Left renal cortex interstitium (tissue), 4 donors: ENCODE data around the gene RADIL. TPM values are rescaled to one million over a fixed set of nuclear protein-coding genes. Genes with fewer than 3 reads are reported as not detected.

ENCODE experiments used
- DNase-seq, 4 donors: peaks; one replicate each; pipeline ENCODE4 v3.0.0-alpha.2; 2013; ENCODE audit warnings: low read depth in 4 of 4, low spot score in 2 of 4, missing footprints in 1 of 4
- polyA plus RNA-seq, 4 donors: library from polyadenylated mRNA; unstranded; fragments of 120-200 nt; gene quantifications; one replicate each; pipeline ENCODE4 v1.2.1, GENCODE V29; 2013; ENCODE audit not compliant: insufficient read length in 4 of 4

RADIL gene
- polyA plus RNA-seq, 4 donors, result 1.5 to 2.9 (median 1.9) TPM

GRCh38 chr7:4763794-4764185 is 119.7 kb downstream of the RADIL start:
- no peak for DNase-seq

- DNase-seq, result no peak
Measured at GRCh38 chr7:4763091-4763793, 120.3 kb downstream of the RADIL start.

GRCh38 chr7:4762121-4763055 is 121.1 kb downstream of the RADIL start:
- no peak for DNase-seq

- no peak for DNase-seq
Measured at GRCh38 chr7:4760952-4761351, 122.6 kb downstream of the RADIL start.

GRCh38 chr7:4759211-4759610 is 124.3 kb downstream of the RADIL start:
- no peak for DNase-seq

- no peak for DNase-seq
Measured at GRCh38 chr7:4758791-4759190, 124.7 kb downstream of the RADIL start.

GRCh38 chr7:4758111-4758510 is 125.4 kb downstream of the RADIL start:
- no peak for DNase-seq

GRCh38 chr7:4755045-4755444 is 128.5 kb downstream of the RADIL start:
- no peak for DNase-seq

GRCh38 chr7:4754433-4755010 is 129.0 kb downstream of the RADIL start:
- DNase-seq, result no peak

GRCh38 chr7:4753598-4754432 is 129.7 kb downstream of the RADIL start:
- no peak for DNase-seq

- no peak for DNase-seq
Measured at GRCh38 chr7:4751398-4751947, 132.0 kb downstream of the RADIL start.

- DNase-seq, result no peak
Measured at GRCh38 chr7:4749798-4750197, 133.7 kb downstream of the RADIL start.

- no peak for DNase-seq
Measured at GRCh38 chr7:4749363-4749762, 134.2 kb downstream of the RADIL start.

Other genes starting within 250 kb of the RADIL start
- gene FOXK1, start 201.4 kb downstream of the RADIL start, polyA plus RNA-seq, result 10 to 100 TPM; 11.5 to 23.0 (median 16.6) TPM
- gene AP5Z1, start 108.1 kb downstream of the RADIL start, polyA plus RNA-seq, result 10 to 100 TPM; 16.8 to 35.1 (median 27.5) TPM
- gene PAPOLB, start 21.7 kb downstream of the RADIL start, polyA plus RNA-seq, result under 1 TPM; 0.08 to 0.13 (median 0.12) TPM
- under 1 TPM in 3 of 4 donors, not detected in 1; 0.06 to 0.17 (median 0.13) TPM for gene MMD2, start 75.5 kb upstream of the RADIL start, polyA plus RNA-seq
- 10 to 100 TPM; 18.8 to 23.9 (median 21.0) TPM for gene RBAK, start 162.1 kb upstream of the RADIL start, polyA plus RNA-seq